ENCODE measurements around the gene CYB5A.
"Not testable (repeated sequence)": the region's sequence is repeated elsewhere in the genome, so short reads cannot be mapped to it uniquely, and the experiment has no call there.

The CYB5A gene, protein sequence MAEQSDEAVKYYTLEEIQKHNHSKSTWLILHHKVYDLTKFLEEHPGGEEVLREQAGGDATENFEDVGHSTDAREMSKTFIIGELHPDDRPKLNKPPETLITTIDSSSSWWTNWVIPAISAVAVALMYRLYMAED

DNA sequence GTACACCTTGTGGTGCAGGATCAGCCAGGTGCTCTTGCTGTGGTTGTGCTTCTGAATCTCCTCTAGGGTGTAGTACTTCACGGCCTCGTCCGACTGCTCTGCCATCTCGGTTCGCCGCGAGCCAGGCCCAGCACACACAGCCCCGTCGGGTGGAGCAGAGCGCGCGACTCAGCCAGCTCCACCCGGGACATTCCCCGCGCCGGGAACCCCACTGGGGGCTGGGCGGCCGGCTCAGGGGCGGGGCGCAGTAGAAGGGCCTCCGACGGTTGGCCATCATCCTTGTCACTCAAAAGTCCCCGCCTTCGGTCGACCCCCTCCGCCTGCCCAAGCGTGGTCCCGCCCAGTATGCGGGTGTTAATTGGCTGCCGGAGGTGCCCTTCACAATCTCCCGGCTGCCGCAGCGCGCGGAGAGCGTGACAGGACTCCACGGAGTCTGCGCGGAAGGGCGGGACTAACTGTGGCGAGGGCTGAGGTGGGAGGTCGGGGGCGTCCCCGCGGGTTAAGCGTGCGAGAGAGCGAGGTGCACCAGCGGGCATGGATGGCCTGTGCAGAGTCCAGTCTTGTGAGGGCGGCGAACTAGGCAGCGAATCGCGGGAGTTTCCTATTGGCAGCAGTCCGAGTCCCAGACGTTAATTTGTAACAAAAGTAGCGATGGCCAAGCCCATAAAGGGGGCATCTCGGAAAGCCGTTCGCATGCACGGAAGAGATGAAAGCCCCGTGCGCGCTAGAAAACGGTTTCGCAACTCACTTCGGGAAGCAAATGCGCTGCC lies at the start of gene CYB5A:
Gene CYB5A, minus strand, starts transcription at position 193 of the 770 bp plus-strand sequence. Its CDS starts 88 bp downstream, at position 105.
- no peaks in the 10 kb centered on the region for H3K9me3 ChIP-seq (ENCODE audit: control insufficient read depth, low read length)
- peak; percentile 99 for DNase-seq (ENCODE audit: low read depth)
- peak within 1 kb of the TSS; percentile 95 for H3K9ac ChIP-seq (ENCODE audit: low read length)
- H3K36me3 ChIP-seq (ENCODE audit: control insufficient read depth, insufficient read depth, low read length, severe bottlenecking), result peaks cover under 1% of the 10 kb centered on the region
- H3K27me3 ChIP-seq (replicated peaks; ENCODE audit: control insufficient read depth, insufficient read depth, low read length), result no peaks in the 10 kb centered on the region
- H3K4me1 ChIP-seq (ENCODE audit: control insufficient read depth, insufficient read depth, low read length), result peaks cover 46% of the 10 kb centered on the region
- peak within 1 kb of the TSS; percentile 97 for H3K4me3 ChIP-seq (ENCODE audit: low read length)

DNA sequence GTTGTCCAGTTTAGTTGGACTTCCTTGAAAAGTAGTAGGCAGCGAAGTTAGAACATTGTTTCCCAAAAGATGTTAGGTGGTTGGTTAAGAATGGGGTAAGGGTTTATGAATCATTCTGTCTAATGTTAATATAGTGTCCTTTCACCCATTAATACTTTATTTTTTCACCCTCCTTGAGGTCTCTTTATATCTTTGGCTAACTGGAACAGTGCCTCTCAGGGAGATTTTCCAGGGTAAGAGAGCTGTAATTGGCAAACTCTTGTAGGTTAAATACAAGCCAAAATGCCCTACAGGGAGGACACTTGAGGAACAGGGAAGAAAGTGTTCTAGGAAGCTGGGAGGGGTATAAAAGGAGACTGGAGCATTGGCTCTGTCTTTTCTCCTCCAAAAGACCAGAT lies 46.1 kb upstream of the CYB5A start:
- no peak overlapping the region for H3K4me3 ChIP-seq (ENCODE audit: low read length)
- no peak overlapping the region for H3K9ac ChIP-seq (ENCODE audit: low read length)
- no peak for DNase-seq (ENCODE audit: low read depth)
- no peaks in the 10 kb centered on the region for H3K27me3 ChIP-seq (replicated peaks; ENCODE audit: control insufficient read depth, insufficient read depth, low read length)
- peaks cover 47% of the 10 kb centered on the region for H3K4me1 ChIP-seq (ENCODE audit: control insufficient read depth, insufficient read depth, low read length)
- no peaks in the 10 kb centered on the region for H3K36me3 ChIP-seq (ENCODE audit: control insufficient read depth, insufficient read depth, low read length, severe bottlenecking)
- no peaks in the 10 kb centered on the region for H3K9me3 ChIP-seq (ENCODE audit: control insufficient read depth, low read length)

DNA sequence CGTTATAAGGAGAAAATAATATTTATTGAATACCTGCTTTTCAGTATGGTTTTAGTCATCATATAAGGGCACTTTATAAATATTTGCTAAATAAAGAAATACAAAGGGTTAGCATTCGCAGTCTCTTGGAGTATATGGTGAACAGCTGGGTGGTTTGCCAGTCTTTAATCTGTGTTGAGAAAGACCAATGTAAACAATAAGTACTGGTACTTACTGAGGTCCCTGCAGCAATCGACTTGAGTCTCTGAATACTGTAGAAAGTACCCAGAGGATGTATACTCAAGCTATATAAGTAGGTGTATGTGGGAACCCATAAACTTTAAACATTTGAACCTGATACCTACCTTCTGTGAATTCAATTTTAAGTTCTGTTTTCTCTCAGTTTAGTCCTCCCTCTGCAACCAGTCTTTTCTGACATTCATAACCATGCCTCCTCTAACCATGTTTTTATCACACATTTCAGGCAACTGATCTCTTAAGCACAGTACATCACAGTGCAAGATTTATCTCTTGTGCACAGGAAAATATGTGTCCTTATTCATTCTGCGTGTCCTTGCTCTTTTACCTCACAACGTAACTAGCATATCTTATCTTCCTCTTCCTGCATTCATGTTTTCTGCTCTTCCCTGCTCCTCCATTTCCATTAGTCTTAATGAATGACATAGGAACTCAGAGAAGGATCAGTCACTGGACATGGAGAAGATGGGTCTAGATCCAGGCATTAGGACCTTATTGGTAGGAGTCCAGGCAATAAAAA lies 45.6 kb upstream of the CYB5A start:
- Histone ChIP-seq H3K9ac (ENCODE audit: low read length) (no peak overlapping the region), H3K4me1 (ENCODE audit: control insufficient read depth, insufficient read depth, low read length) (peaks cover 50% of the 10 kb centered on the region), H3K4me3 (ENCODE audit: low read length) (no peak overlapping the region), H3K36me3 (ENCODE audit: control insufficient read depth, insufficient read depth, low read length, severe bottlenecking) (no peaks in the 10 kb centered on the region), H3K27me3 (replicated peaks; ENCODE audit: control insufficient read depth, insufficient read depth, low read length) (no peaks in the 10 kb centered on the region), H3K9me3 (ENCODE audit: control insufficient read depth, low read length) (no peaks in the 10 kb centered on the region)
- DNase-seq (ENCODE audit: low read depth), result no peak

GRCh38 chr18:74336656-74337055 lies 44.9 kb upstream of the CYB5A start:
- DNase-seq (ENCODE audit: low read depth), result no peak

DNA sequence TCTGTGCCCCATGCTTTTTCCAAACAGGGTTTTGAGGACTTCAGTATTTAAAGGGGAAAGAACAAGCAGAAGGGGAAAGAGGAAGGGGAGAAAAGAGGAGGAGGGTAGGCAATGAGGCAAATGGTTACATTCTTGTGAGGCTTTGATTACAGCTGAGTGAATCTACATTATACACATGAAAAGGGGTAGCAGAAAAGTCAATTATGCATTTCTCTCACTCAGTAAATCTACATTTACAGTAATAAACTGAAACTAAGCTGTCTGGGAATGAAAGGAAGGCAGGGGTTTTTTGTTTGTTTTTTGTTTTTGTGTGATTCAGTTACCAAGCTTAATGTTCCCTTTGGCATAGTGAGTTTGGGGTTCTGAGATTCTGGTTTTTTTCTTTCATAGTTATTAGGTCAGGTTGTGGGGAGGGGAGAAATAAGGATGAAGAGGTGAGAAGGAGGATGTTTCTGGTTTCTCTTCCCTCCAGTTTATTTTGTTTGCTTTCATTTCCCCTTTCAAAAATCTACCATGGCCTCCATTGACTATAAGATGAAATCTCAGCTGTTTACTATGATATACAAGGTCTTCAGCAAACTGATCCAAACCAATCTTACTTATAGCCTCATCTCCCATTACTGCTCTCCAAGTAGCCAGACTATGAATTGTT lies 42.6 kb upstream of the CYB5A start:
- Histone ChIP-seq H3K27me3 (replicated peaks; ENCODE audit: control insufficient read depth, insufficient read depth, low read length) (no peaks in the 10 kb centered on the region), H3K4me1 (ENCODE audit: control insufficient read depth, insufficient read depth, low read length) (peaks cover 50% of the 10 kb centered on the region), H3K9me3 (ENCODE audit: control insufficient read depth, low read length) (no peaks in the 10 kb centered on the region), H3K9ac (ENCODE audit: low read length) (no peak overlapping the region), H3K36me3 (ENCODE audit: control insufficient read depth, insufficient read depth, low read length, severe bottlenecking) (no peaks in the 10 kb centered on the region), H3K4me3 (ENCODE audit: low read length) (no peak overlapping the region)
- DNase-seq (ENCODE audit: low read depth), result no peak

More at GRCh38 chr18:74336656-74337055, 44.9 kb upstream of the CYB5A start:
- no peak overlapping the region for H3K9ac ChIP-seq (ENCODE audit: low read length)
- H3K4me1 ChIP-seq (ENCODE audit: control insufficient read depth, insufficient read depth, low read length), result peaks cover 50% of the 10 kb centered on the region
- H3K4me3 ChIP-seq (ENCODE audit: low read length), result no peak overlapping the region
- H3K36me3 ChIP-seq (ENCODE audit: control insufficient read depth, insufficient read depth, low read length, severe bottlenecking), result no peaks in the 10 kb centered on the region
- no peaks in the 10 kb centered on the region for H3K9me3 ChIP-seq (ENCODE audit: control insufficient read depth, low read length)
- no peaks in the 10 kb centered on the region for H3K27me3 ChIP-seq (replicated peaks; ENCODE audit: control insufficient read depth, insufficient read depth, low read length)

- peak overlapping the region; percentile 40 for H3K9ac ChIP-seq (ENCODE audit: low read length)
- H3K36me3 ChIP-seq (ENCODE audit: control insufficient read depth, insufficient read depth, low read length, severe bottlenecking), result no peaks in the 10 kb centered on the region
- peaks cover 44% of the 10 kb centered on the region for H3K4me1 ChIP-seq (ENCODE audit: control insufficient read depth, insufficient read depth, low read length)
- H3K4me3 ChIP-seq (ENCODE audit: low read length), result no peak overlapping the region
- H3K27me3 ChIP-seq (replicated peaks; ENCODE audit: control insufficient read depth, insufficient read depth, low read length), result no peaks in the 10 kb centered on the region
- DNase-seq (ENCODE audit: low read depth), result no peak
- no peaks in the 10 kb centered on the region for H3K9me3 ChIP-seq (ENCODE audit: control insufficient read depth, low read length)
Observed at GRCh38 chr18:74333091-74333490, 41.3 kb upstream of the CYB5A start.

GRCh38 chr18:74331404-74331803 lies 39.6 kb upstream of the CYB5A start:
- DNase-seq (ENCODE audit: low read depth), result peak; percentile 48
- Histone ChIP-seq H3K4me1 (ENCODE audit: control insufficient read depth, insufficient read depth, low read length) (peaks cover 28% of the 10 kb centered on the region), H3K36me3 (ENCODE audit: control insufficient read depth, insufficient read depth, low read length, severe bottlenecking) (no peaks in the 10 kb centered on the region), H3K4me3 (ENCODE audit: low read length) (no peak overlapping the region), H3K27me3 (replicated peaks; ENCODE audit: control insufficient read depth, insufficient read depth, low read length) (no peaks in the 10 kb centered on the region), H3K9ac (ENCODE audit: low read length) (no peak overlapping the region), H3K9me3 (ENCODE audit: control insufficient read depth, low read length) (no peaks in the 10 kb centered on the region)

DNA sequence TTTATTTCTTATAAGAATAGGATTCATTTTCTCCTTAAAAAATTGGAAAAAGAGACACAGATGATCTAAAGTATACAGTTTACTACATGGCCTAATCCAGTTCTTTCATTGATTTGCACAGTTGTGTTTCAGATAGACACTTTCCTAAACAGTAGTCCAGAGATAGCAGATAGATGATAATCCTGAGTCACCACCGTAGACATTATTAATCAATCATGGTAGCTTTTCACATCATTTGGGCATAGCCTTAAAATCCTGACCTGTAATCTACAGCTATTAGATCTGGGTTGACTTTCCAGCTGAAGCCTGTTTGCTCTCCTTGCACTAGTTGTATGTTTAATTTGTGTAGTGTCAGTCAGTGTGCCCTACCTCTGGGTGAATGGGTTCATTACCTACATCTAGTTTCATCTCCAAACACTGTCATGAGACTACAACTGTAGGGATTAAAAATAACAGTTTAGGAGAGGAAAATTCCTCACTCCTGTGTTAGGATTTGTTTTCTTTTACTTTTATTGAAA lies 38.0 kb upstream of the CYB5A start:
- no peaks in the 10 kb centered on the region for H3K9me3 ChIP-seq (ENCODE audit: control insufficient read depth, low read length)
- no peaks in the 10 kb centered on the region for H3K36me3 ChIP-seq (ENCODE audit: control insufficient read depth, insufficient read depth, low read length, severe bottlenecking)
- H3K27me3 ChIP-seq (replicated peaks; ENCODE audit: control insufficient read depth, insufficient read depth, low read length), result no peaks in the 10 kb centered on the region
- peaks cover 22% of the 10 kb centered on the region for H3K4me1 ChIP-seq (ENCODE audit: control insufficient read depth, insufficient read depth, low read length)
- H3K9ac ChIP-seq (ENCODE audit: low read length), result no peak overlapping the region
- DNase-seq (ENCODE audit: low read depth), result no peak
- no peak overlapping the region for H3K4me3 ChIP-seq (ENCODE audit: low read length)

DNA sequence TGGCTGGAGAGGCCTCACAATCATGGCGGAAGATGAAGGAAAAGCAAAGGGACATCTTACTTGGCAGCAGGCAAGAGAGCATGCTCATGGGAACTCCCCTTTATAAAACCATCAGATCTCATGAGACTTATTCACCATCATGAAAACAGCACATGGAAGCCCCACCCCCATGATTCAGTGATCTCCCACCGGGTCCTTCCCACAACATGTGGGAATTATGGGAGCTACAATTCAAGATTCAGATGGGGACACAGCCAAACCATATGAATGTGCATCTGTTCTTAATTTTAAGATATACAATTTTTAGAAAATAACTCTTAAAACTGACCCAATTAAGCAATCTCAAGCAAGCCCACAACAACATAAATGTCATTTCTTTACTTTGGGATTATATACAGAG lies 36.4 kb upstream of the CYB5A start:
- Histone ChIP-seq H3K9me3 (ENCODE audit: control insufficient read depth, low read length) (no peaks in the 10 kb centered on the region), H3K4me1 (ENCODE audit: control insufficient read depth, insufficient read depth, low read length) (peaks cover 7% of the 10 kb centered on the region), H3K9ac (ENCODE audit: low read length) (no peak overlapping the region), H3K36me3 (ENCODE audit: control insufficient read depth, insufficient read depth, low read length, severe bottlenecking) (no peaks in the 10 kb centered on the region), H3K4me3 (ENCODE audit: low read length) (no peak overlapping the region), H3K27me3 (replicated peaks; ENCODE audit: control insufficient read depth, insufficient read depth, low read length) (no peaks in the 10 kb centered on the region)
- DNase-seq (ENCODE audit: low read depth), result peak; percentile 48

GRCh38 chr18:74326791-74327190 lies 35.0 kb upstream of the CYB5A start:
- H3K36me3 ChIP-seq (ENCODE audit: control insufficient read depth, insufficient read depth, low read length, severe bottlenecking); H3K4me1 ChIP-seq (ENCODE audit: control insufficient read depth, insufficient read depth, low read length); DNase-seq (ENCODE audit: low read depth); H3K27me3 ChIP-seq (replicated peaks; ENCODE audit: control insufficient read depth, insufficient read depth, low read length); H3K4me3 ChIP-seq (ENCODE audit: low read length); H3K9me3 ChIP-seq (ENCODE audit: control insufficient read depth, low read length); H3K9ac ChIP-seq (ENCODE audit: low read length): not testable (repeated sequence)

DNA sequence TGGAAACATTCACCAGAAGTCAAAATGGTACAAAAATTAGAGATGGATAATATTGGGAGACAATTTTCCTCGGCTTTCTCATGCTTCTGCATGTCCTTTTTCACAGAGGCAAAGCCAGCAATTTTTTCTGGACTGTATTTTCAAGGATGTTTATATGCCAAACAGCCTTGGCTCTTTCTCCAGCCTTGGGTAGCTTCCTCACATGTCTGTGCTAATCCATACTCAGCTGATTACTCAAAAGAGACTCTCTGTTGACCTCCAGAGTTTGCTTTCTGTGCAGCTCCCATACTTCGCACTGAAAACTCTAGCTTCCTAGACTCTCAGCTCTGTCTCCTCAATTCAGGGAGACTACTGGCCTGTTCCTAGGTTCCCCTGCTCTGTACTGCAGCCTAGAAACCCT lies 34.5 kb upstream of the CYB5A start:
- Histone ChIP-seq H3K9ac (ENCODE audit: low read length) (no peak overlapping the region), H3K4me3 (ENCODE audit: low read length) (no peak overlapping the region), H3K9me3 (ENCODE audit: control insufficient read depth, low read length) (no peaks in the 10 kb centered on the region), H3K27me3 (replicated peaks; ENCODE audit: control insufficient read depth, insufficient read depth, low read length) (no peaks in the 10 kb centered on the region), H3K4me1 (ENCODE audit: control insufficient read depth, insufficient read depth, low read length) (no peaks in the 10 kb centered on the region), H3K36me3 (ENCODE audit: control insufficient read depth, insufficient read depth, low read length, severe bottlenecking) (no peaks in the 10 kb centered on the region)
- DNase-seq (ENCODE audit: low read depth), result peak; percentile 13
